ENCODE results near the gene LATS2.

DNA sequence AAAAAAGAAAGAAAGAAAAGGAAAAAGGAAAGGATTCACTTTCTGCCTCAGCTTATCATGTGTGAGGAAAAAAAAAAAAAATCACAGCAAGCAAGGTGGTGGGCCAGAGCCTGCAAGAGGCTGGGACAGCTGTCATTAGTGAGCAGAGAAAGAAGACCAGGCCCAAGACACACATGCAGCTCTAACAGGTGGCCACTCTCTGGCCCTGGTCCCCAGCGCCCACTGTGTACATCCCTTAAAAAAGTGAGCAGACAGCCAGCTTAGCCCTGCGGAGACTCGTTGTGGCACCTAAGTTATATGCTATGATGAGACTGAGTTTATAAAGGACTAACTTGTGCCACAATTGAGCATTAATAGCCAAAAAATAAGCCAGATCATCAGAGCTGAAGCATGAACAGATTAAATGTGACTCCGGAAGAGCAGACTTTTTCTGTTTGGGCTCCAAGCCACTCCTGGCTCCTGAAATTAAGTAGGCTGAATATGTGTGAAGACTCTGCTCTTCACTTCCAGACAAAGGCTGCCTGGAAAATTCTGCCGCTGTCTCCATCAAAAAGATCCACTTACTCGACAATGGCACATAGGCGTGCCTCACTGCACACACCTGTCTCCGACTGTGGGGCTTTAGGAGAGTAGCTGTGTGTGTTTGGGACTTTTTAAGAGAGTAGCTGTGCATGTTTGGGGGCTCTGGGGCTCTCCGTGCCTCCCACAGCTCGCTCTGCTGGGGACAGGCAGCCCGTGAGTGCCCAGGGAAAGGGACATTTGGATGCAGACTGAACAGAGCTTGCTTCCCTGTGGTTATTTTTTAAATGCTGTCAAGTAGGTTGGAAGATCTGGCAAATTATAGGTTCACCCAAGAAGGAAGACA is 55.0 kb downstream of the LATS2 start:
- TF ChIP-seq POLR2A (IDR thresholded peaks at IDR 0.05) = no peak
- TF ChIP-seq, protein P1, sequence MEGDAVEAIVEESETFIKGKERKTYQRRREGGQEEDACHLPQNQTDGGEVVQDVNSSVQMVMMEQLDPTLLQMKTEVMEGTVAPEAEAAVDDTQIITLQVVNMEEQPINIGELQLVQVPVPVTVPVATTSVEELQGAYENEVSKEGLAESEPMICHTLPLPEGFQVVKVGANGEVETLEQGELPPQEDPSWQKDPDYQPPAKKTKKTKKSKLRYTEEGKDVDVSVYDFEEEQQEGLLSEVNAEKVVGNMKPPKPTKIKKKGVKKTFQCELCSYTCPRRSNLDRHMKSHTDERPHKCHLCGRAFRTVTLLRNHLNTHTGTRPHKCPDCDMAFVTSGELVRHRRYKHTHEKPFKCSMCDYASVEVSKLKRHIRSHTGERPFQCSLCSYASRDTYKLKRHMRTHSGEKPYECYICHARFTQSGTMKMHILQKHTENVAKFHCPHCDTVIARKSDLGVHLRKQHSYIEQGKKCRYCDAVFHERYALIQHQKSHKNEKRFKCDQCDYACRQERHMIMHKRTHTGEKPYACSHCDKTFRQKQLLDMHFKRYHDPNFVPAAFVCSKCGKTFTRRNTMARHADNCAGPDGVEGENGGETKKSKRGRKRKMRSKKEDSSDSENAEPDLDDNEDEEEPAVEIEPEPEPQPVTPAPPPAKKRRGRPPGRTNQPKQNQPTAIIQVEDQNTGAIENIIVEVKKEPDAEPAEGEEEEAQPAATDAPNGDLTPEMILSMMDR (IDR thresholded peaks at IDR 0.05) = no peak

Measured in testis (tissue), 2 donors.